Embryonic facial prominence (tissue), 1 donor: Measurements from ENCODE around the gene GNG12.

Experiments
- DNase-seq: peaks from one replicate; pipeline ENCODE4 v3.0.0-alpha.2; 2016; ENCODE audit errors: extremely low spot score

Gene GNG12

GRCh38 chr1:67815303-67816094, 17.8 kb downstream of the GNG12 start:
- DNase-seq, result no peak

GRCh38 chr1:67814121-67814772, 19.0 kb downstream of the GNG12 start:
- DNase-seq, result no peak

GRCh38 chr1:67812226-67812625, 21.0 kb downstream of the GNG12 start:
- no peak for DNase-seq

GRCh38 chr1:67811781-67812180, 21.5 kb downstream of the GNG12 start:
- DNase-seq, result no peak

- no peak for DNase-seq
These were observed 23.4 kb downstream of the GNG12 start for GRCh38 chr1:67809887-67810286.

- DNase-seq, result no peak
These were observed 26.0 kb downstream of the GNG12 start for GRCh38 chr1:67807282-67807681.

- no peak for DNase-seq
These were observed 28.6 kb downstream of the GNG12 start for GRCh38 chr1:67804710-67805109.

- DNase-seq, result no peak
These were observed 29.6 kb downstream of the GNG12 start for GRCh38 chr1:67803380-67804279.

GRCh38 chr1:67802565-67802964, 30.7 kb downstream of the GNG12 start:
- no peak for DNase-seq

GRCh38 chr1:67801903-67802302, 31.4 kb downstream of the GNG12 start:
- DNase-seq, result no peak

- no peak for DNase-seq
These were observed 37.9 kb downstream of the GNG12 start for GRCh38 chr1:67795179-67795912.

GRCh38 chr1:67793562-67793961, 39.7 kb downstream of the GNG12 start:
- DNase-seq, result no peak

GRCh38 chr1:67792741-67793458, 40.4 kb downstream of the GNG12 start:
- DNase-seq, result no peak

- DNase-seq, result no peak
These were observed 41.2 kb downstream of the GNG12 start for GRCh38 chr1:67792103-67792502.

GRCh38 chr1:67791686-67792085, 41.6 kb downstream of the GNG12 start:
- no peak for DNase-seq

- no peak for DNase-seq
These were observed 42.0 kb downstream of the GNG12 start for GRCh38 chr1:67791261-67791660.

- no peak for DNase-seq
These were observed 43.0 kb downstream of the GNG12 start for GRCh38 chr1:67790201-67790692.

- no peak for DNase-seq
These were observed 43.7 kb downstream of the GNG12 start for GRCh38 chr1:67789551-67789950.

- no peak for DNase-seq
These were observed 44.4 kb downstream of the GNG12 start for GRCh38 chr1:67788904-67789303.

GRCh38 chr1:67788238-67788790, 45.0 kb downstream of the GNG12 start:
- no peak for DNase-seq
